Measurements from ENCODE around the gene COL18A1.
A peak's percentile ranks its signal among the peaks of the same experiment; 100 is the strongest.

COL18A1 gene

DNA sequence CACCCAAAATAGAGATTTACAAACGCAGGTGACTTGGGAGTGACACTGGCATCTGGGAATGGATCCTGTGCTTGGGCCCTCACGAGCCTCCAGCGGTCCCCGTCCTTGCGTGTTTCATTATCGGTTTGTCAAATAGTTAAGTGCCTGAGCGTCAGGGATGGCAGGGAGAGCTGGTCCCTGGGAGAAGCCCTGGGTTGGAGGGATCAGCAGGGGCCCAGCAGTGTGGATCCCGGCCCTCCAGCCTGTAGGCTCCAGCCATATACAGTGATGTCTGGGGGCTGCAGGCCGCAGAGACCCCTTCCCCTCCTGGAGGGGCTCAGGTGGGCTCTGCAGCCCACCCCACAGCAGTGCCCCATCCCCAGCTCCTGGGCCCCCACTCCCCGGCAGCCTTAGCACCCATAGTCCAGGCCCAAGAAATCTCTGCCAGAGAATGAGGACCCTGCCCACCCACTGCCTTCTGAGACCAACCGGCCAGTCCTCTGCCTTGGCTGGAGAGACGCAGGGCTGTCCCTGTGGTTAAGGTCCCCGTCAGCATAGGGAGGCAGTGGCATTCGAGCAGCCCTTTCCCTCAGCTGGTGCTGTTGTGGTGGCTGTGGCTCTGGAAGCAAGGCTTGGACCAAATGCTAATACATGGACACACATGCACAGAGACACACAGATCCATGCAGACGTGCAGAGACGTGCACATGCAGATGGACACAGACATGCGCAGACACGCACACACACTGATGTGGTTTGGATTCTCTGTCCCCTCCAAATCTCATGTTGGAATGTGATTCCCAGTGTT lies 139.7 kb downstream of the COL18A1 start:
- peak; percentile 25 for DNase-seq (ENCODE audit: low spot score)
- in situ Hi-C loops (cut with MboI; ENCODE audit: low pct_unique_long_range_greater_than_20kb, low sequenced_read_pairs, unreplicated experiment), result no loop called here
- TF ChIP-seq, protein P1, sequence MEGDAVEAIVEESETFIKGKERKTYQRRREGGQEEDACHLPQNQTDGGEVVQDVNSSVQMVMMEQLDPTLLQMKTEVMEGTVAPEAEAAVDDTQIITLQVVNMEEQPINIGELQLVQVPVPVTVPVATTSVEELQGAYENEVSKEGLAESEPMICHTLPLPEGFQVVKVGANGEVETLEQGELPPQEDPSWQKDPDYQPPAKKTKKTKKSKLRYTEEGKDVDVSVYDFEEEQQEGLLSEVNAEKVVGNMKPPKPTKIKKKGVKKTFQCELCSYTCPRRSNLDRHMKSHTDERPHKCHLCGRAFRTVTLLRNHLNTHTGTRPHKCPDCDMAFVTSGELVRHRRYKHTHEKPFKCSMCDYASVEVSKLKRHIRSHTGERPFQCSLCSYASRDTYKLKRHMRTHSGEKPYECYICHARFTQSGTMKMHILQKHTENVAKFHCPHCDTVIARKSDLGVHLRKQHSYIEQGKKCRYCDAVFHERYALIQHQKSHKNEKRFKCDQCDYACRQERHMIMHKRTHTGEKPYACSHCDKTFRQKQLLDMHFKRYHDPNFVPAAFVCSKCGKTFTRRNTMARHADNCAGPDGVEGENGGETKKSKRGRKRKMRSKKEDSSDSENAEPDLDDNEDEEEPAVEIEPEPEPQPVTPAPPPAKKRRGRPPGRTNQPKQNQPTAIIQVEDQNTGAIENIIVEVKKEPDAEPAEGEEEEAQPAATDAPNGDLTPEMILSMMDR (IDR thresholded peaks at IDR 0.05; ENCODE audit: extremely low read depth, insufficient read depth, missing control alignments), result no peak

- in situ Hi-C loops (cut with MboI; ENCODE audit: low pct_unique_long_range_greater_than_20kb, low sequenced_read_pairs, unreplicated experiment), result no loop called here
Observed at GRCh38 chr21:45545236-45545570, 140.2 kb downstream of the COL18A1 start.

DNA sequence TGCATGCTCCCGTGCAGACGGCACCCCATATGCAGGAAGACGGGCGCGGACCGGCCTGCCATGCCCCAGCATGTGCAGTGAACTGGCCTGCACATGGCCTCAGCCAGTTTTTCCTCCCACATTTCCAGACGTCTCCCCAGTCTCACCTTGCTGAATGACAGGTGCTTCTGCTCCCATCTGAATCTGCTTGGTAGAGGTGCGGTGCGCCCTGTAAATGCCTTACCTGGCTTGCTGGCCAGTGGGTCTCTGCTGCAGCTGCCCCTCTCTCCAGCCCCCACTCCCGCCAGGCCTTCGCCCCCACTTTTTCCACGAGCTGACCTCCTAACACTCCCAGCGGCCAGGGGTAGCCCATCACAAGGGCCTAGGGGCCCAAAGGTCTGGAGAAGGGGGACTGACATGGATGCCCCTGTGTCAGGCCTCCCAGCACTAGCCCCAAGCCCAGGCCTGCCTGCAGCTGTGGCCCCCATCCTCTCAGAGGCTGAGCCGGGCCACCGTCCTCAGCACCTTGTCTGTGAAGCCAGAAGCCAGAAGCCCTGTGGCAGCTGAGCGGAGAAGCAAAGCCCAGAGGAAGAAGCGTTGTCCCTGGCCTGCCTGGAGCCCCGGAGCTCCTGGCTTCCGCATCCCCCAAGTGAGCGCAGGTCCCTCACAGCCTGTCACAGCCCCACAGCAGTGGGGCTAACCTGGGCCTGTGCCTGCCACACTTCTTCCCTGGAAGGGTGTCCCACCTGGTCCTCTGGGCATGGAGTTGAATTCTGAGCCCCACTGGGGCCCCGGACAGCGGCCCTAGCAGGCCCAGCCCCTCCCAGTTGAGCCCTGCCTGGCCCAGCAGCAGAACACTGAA lies 140.9 kb downstream of the COL18A1 start:
- in situ Hi-C loops (cut with MboI; ENCODE audit: low pct_unique_long_range_greater_than_20kb, low sequenced_read_pairs, unreplicated experiment), result no loop called here

More at GRCh38 chr21:45545236-45545570, 140.2 kb downstream of the COL18A1 start:
- no peak for DNase-seq (ENCODE audit: low spot score)
- TF ChIP-seq, protein P1 (IDR thresholded peaks at IDR 0.05; ENCODE audit: extremely low read depth, insufficient read depth, missing control alignments), result no peak

DNA sequence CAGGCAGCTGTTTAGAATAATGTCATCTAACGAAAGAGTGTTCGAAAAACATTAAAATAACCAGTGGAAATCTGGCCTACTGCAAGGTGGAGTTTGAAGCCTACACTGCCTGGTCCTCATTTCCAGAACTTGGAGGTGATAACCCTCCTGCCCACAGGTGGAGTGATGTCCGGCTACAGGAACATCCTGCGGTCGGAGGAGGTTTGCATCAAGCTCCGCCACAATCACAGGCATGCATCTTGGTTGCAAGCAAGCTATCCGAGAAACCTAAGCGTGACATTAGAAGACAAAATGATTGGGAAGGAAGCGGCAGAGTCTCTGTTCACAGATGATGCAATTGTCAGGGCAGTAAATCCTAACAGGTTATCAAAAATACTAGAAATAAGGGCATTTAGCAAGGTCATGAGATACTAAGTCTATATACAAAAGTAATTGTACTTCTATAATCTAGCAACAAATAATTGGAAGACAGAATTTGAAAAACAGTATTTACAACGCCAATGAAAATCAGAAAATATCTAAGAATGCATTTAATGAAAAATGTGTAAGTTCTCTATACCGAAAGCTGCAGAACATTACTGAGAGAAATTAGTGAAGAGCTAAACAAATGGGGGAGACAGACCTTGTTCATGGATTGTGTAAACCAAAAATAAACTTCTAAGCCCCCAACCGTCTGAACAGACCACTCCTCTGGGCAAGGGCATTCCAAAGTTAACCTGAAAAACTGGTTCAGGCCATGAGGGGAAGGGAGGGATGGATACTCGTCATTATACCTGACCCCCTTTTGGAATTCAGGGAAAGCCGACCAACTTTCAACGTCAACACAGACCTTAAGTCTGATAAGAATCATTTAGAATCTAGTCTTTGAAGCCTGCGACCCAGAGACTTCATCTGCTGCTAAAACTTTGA lies 141.9 kb downstream of the COL18A1 start:
- in situ Hi-C loops (cut with MboI; ENCODE audit: low pct_unique_long_range_greater_than_20kb, low sequenced_read_pairs, unreplicated experiment), result no loop called here
- TF ChIP-seq, protein P1 (IDR thresholded peaks at IDR 0.05; ENCODE audit: extremely low read depth, insufficient read depth, missing control alignments), result no peak
- DNase-seq (ENCODE audit: low spot score), result no peak

More for the DNA sequence above, 140.9 kb downstream of the COL18A1 start:
- DNase-seq (ENCODE audit: low spot score), result no peak
- TF ChIP-seq, protein P1 (IDR thresholded peaks at IDR 0.05; ENCODE audit: extremely low read depth, insufficient read depth, missing control alignments), result no peak

DNA sequence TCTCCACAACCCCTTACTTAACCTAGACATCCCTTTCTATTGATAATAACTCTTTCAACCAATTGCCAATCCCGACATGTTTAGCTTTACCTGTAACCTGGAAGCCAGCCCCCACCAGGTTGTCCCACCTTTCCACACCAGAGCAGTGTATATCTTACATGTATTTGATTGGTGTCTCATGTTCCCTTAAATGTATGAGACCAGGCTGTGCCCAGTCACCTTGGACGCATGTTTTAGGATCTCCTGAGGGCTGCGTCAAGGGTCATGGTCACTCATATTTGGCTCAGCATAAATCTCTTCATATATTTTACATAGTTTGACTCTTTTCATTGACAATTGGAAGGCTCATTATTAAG lies 142.6 kb downstream of the COL18A1 start:
- TF ChIP-seq, protein P1 (IDR thresholded peaks at IDR 0.05; ENCODE audit: extremely low read depth, insufficient read depth, missing control alignments), result no peak
- DNase-seq (ENCODE audit: low spot score), result no peak
- in situ Hi-C loops (cut with MboI; ENCODE audit: low pct_unique_long_range_greater_than_20kb, low sequenced_read_pairs, unreplicated experiment), result no loop called here
